Breast epithelium (tissue), 4 donors: ENCODE results near the gene HPCAL1. TPM values are rescaled to one million over a fixed set of nuclear protein-coding genes. Genes with fewer than 3 reads are reported as not detected.

ENCODE experiments used
- DNase-seq, 2 donors: peaks; one replicate each; pipeline ENCODE4 v3.0.0-alpha.2; 2019; ENCODE audit warnings: low spot score in 2 of 2
- H3K27ac ChIP-seq, 2 donors: fragments of 200-600 bp; sonication (generic) in 1 of 2; one replicate each; pipeline ENCODE4 v1.5.1; 2016 to 2019; ENCODE audit warnings: mild to moderate bottlenecking in 1 of 2
- H3K27me3 ChIP-seq, 2 donors: fragments of 200-600 bp; sonication (generic) in 1 of 2; one replicate each; pipeline versions ENCODE4 v1.5.1 to v1.6.0; 2017 to 2019; ENCODE audit warnings: control low read depth in 1 of 2, mild to moderate bottlenecking in 1 of 2
- H3K36me3 ChIP-seq: fragments of 200-600 bp; one replicate; pipeline ENCODE4 v1.5.1; 2019
- H3K4me1 ChIP-seq, 2 donors: fragments of 200-600 bp; sonication (generic); one replicate each; pipeline ENCODE4 v1.5.1; 2016 to 2019; ENCODE audit warnings: control low read depth in 1 of 2
- H3K4me3 ChIP-seq, 3 donors: fragments of 200-600 bp; sonication (generic); 1 replicate in 2 of 3; 2 replicates in 1 of 3; pipeline ENCODE4 v1.5.1; 2016 to 2019; ENCODE audit warnings: mild to moderate bottlenecking in 3 of 3, moderate library complexity in 2 of 3
- H3K9me3 ChIP-seq, 2 donors: fragments of 200-600 bp; sonication (generic) in 1 of 2; one replicate each; pipeline ENCODE4 v1.5.1; 2016 to 2019; ENCODE audit warnings: control low read depth in 1 of 2
- CTCF ChIP-seq, 3 donors: fragments of 450-650 bp; IDR thresholded peaks; one replicate each; pipeline ENCODE4 v1.5.1; 2016 to 2017; ENCODE audit warnings: antibody characterized with exemption in 3 of 3, mild to moderate bottlenecking in 3 of 3, moderate library complexity in 3 of 3
- POLR2A ChIP-seq: fragments of 450-650 bp; IDR thresholded peaks from one replicate; pipeline ENCODE4 v1.6.1; 2016; ENCODE audit warnings: antibody characterized with exemption, mild to moderate bottlenecking, moderate library complexity
- POLR2AphosphoS5 ChIP-seq, 3 donors: sonication (generic); formaldehyde crosslinking; IDR thresholded peaks; one replicate each; pipeline ENCODE4 v1.6.1; 2017; ENCODE audit warnings: antibody characterized with exemption in 3 of 3
- intact Hi-C: fragments of 100-400 bp; cut with DNase I; formaldehyde crosslinking; loops from one replicate; pipeline ENCODE4 v1.15.1; 2023; ENCODE audit warnings: low total_unique reads
- total RNA-seq, 3 donors: library from RNA; depleted of rRNA; stranded (reverse); fragments of >200 nt; gene quantifications; one replicate each; pipeline ENCODE4 v1.1.0, GENCODE V29; 2016

The HPCAL1 gene
- total RNA-seq, 3 donors from 2014 or later: 38.6 to 41.9 (median 41.6) TPM

GRCh38 chr2:10396464-10396863, 93.8 kb downstream of the HPCAL1 start:
- intact Hi-C loops: loop anchor here (5.0 kb wide), 1 partner anchor 656 kb away; no protein-coding TSS in a partner anchor
- no peak overlapping the region for H3K4me3 ChIP-seq
- H3K36me3 ChIP-seq: no peaks in the 10 kb centered on the region
- no peak overlapping the region for H3K27ac ChIP-seq
- H3K27me3 ChIP-seq: no peaks in the 10 kb centered on the region
- no peaks in the 10 kb centered on the region for H3K9me3 ChIP-seq
- H3K4me1 ChIP-seq: no peaks in the 10 kb centered on the region
- TF ChIP-seq POLR2A: no peak
- no peak for TF ChIP-seq CTCF (IDR thresholded peaks at IDR 0.05)
- TF ChIP-seq POLR2AphosphoS5 (IDR thresholded peaks at IDR 0.05): no peak
- no peak for DNase-seq

- Histone ChIP-seq H3K4me1 (no peaks in the 10 kb centered on the region), H3K4me3 (no peak overlapping the region), H3K36me3 (no peaks in the 10 kb centered on the region), H3K27me3 (no peaks in the 10 kb centered on the region), H3K27ac (peak overlapping the region in 1 of 2 donors; percentile 15), H3K9me3 (no peaks in the 10 kb centered on the region)
- no peak for TF ChIP-seq POLR2A
- TF ChIP-seq CTCF (IDR thresholded peaks at IDR 0.05): no peak
- no peak for TF ChIP-seq POLR2AphosphoS5 (IDR thresholded peaks at IDR 0.05)
- DNase-seq: no peak
- intact Hi-C loops: loop anchor here (5.0 kb wide), 1 partner anchor 655 kb away; no protein-coding TSS in a partner anchor
Measured at GRCh38 chr2:10397297-10397875, 94.7 kb downstream of the HPCAL1 start.

GRCh38 chr2:10397878-10398277, 95.2 kb downstream of the HPCAL1 start:
- no peaks in the 10 kb centered on the region for H3K9me3 ChIP-seq
- no peak for DNase-seq
- no peaks in the 10 kb centered on the region for H3K27me3 ChIP-seq
- no peak overlapping the region for H3K4me3 ChIP-seq
- H3K4me1 ChIP-seq: no peaks in the 10 kb centered on the region
- H3K27ac ChIP-seq: peak overlapping the region in 1 of 2 donors; percentile 15
- H3K36me3 ChIP-seq: no peaks in the 10 kb centered on the region
- intact Hi-C loops: loop anchor here (5.0 kb wide), 1 partner anchor 654 kb away; no protein-coding TSS in a partner anchor
- TF ChIP-seq POLR2AphosphoS5 (IDR thresholded peaks at IDR 0.05) (no peak), CTCF (IDR thresholded peaks at IDR 0.05) (no peak), POLR2A (no peak)

GRCh38 chr2:10398496-10398895, 95.8 kb downstream of the HPCAL1 start:
- Histone ChIP-seq H3K4me1 (no peaks in the 10 kb centered on the region), H3K27ac (peak overlapping the region in 1 of 2 donors; percentile 55), H3K9me3 (no peaks in the 10 kb centered on the region), H3K4me3 (no peak overlapping the region), H3K27me3 (no peaks in the 10 kb centered on the region), H3K36me3 (no peaks in the 10 kb centered on the region)
- intact Hi-C loops: loop anchor here (5.0 kb wide), 1 partner anchor 654 kb away; no protein-coding TSS in a partner anchor
- TF ChIP-seq CTCF (IDR thresholded peaks at IDR 0.05): no peak
- TF ChIP-seq POLR2A: no peak
- TF ChIP-seq POLR2AphosphoS5 (IDR thresholded peaks at IDR 0.05): no peak
- DNase-seq: no peak

GRCh38 chr2:10399358-10399757, 96.7 kb downstream of the HPCAL1 start:
- no peak overlapping the region for H3K27ac ChIP-seq
- intact Hi-C loops: loop anchor here (5.0 kb wide), 1 partner anchor 653 kb away; no protein-coding TSS in a partner anchor
- TF ChIP-seq POLR2A: no peak
- DNase-seq: no peak
- no peaks in the 10 kb centered on the region for H3K9me3 ChIP-seq
- no peaks in the 10 kb centered on the region for H3K27me3 ChIP-seq
- no peaks in the 10 kb centered on the region for H3K4me1 ChIP-seq
- H3K36me3 ChIP-seq: no peaks in the 10 kb centered on the region
- no peak overlapping the region for H3K4me3 ChIP-seq
